Naive thymus-derived CD8-positive, alpha-beta T cell (primary cell): ENCODE data around the gene PXN. TPM values are rescaled to one million over a fixed set of nuclear protein-coding genes. Genes with fewer than 3 reads are reported as not detected.

Experiments used
- ATAC-seq, 2 donors: fragments of 150-1000 bp; cut with Tn5 transposase in 1 of 2; sonication (Bioruptor Pico), chemical (Tn5 transposase) in 1 of 2; 1 replicate in 1 of 2; 2 replicates in 1 of 2; pipeline ENCODE4 v1.10.0; 2021; ENCODE audit warnings: mild to moderate bottlenecking in 2 of 2, moderate library complexity in 2 of 2
- POLR2A ChIA-PET: fragments of 350-600 bp; sonication (Branson Sonifier 250); formaldehyde crosslinking; loops from one replicate; lab custom pipeline; 2021; ENCODE audit warnings: antibody characterized with exemption; lab: Charles Lee
- DNase-seq, 10 donors: peaks; one replicate each; pipeline versions ENCODE4 v3.0.0 to v3.0.0-alpha.2; 2020 to 2022
- H3K27ac Mint-ChIP-seq, 10 donors: one replicate each; pipeline ENCODE4 v1.8.0; 2020 to 2022; ENCODE audit warnings: mild to moderate bottlenecking in 10 of 10, mixed read lengths in 10 of 10, moderate library complexity in 4 of 10, inconsistent platforms in 1 of 10
- H3K27me3 Mint-ChIP-seq, 5 donors: one replicate each; pipeline ENCODE4 v1.8.0; 2021 to 2022; ENCODE audit warnings: mixed read lengths in 5 of 5
- H3K36me3 Mint-ChIP-seq, 3 donors: one replicate each; pipeline ENCODE4 v1.8.0; 2020 to 2022; ENCODE audit warnings: mixed read lengths in 3 of 3, mild to moderate bottlenecking in 2 of 3, inconsistent platforms in 1 of 3
- H3K4me1 Mint-ChIP-seq, 4 donors: one replicate each; pipeline ENCODE4 v1.8.0; 2021 to 2022; ENCODE audit warnings: mixed read lengths in 4 of 4
- H3K4me3 Mint-ChIP-seq, 10 donors: one replicate each; pipeline ENCODE4 v1.8.0; 2020 to 2022; ENCODE audit warnings: mild to moderate bottlenecking in 10 of 10, mixed read lengths in 10 of 10, moderate library complexity in 6 of 10, inconsistent platforms in 1 of 10
- H3K9me3 Mint-ChIP-seq, 9 donors: one replicate each; pipeline ENCODE4 v1.8.0; 2020 to 2022; ENCODE audit warnings: mixed read lengths in 9 of 9, mild to moderate bottlenecking in 3 of 9, inconsistent platforms in 1 of 9, moderate library complexity in 1 of 9
- polyA plus RNA-seq, 3 donors: library from polyadenylated mRNA; unstranded; fragments of 300-500 nt; fragmentation: Illumina TruSeq; gene quantifications; one replicate each; pipeline ENCODE4 v1.2.3, GENCODE V29; 2021
- total RNA-seq, 8 experiments: library from RNA in 2 of 8; stranded (reverse) in 2 of 8; gene quantifications; one replicate each; pipeline ENCODE4 v1.2.3 and lab custom pipeline; 2021 to 2026

PXN gene
- total and polyA plus RNA-seq, 5 experiments from 2014 or later: 64.3 to 96.6 (median 93.9) TPM

DNA sequence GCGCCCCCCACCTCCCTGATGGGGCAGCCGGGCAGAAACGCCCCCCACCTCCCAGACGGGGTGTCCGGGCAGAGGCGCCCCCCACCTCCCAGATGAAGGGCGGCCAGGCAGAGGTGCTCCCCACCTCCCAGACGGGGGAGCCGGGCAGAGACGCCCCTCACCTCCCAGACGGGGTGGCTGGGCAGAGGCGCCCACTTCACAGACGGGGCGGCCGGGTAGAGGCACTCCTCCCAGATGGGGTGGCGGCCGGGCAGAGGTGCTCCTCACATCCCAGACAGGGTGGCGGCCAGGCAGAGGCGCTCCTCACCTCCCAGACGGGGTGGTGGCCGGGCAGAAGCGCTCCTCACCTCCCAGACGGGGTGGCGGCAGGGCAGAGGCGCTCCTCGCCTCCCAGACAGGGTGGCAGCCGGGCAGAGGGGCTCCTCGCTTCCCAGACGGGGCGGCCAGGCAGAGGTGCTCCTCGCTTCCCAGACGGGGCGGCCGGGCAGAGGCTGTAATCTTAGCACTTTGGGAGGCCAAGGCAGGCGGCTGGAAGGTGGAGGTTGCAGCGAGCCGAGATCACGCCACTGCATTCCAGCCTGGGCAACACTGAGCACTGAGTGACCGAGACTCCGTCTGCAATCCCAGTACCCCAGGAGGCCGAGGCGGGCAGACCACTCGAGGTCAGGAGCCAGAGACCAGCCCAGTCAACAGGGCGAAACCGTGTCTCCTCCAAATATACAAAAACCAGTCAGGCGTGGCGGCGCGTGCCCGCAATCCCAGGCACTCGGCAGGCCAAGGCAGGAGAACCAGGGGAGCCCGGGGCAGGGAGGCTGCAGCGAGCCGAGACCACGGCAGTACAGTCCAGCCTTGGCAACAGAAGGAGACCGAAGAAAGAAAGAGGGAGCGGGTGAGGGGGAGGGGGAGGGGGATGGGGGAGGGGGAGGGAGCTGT, 12.9 kb upstream of the PXN start:
- DNase-seq: no peak
- H3K4me3 Mint-ChIP-seq: no peak overlapping the region
- no peaks in the 10 kb centered on the region for H3K27me3 Mint-ChIP-seq
- H3K36me3 Mint-ChIP-seq: no peaks in the 10 kb centered on the region
- no peaks in the 10 kb centered on the region for H3K4me1 Mint-ChIP-seq
- no peaks in the 10 kb centered on the region for H3K9me3 Mint-ChIP-seq
- POLR2A ChIA-PET: no interaction called here
- no peak overlapping the region for H3K27ac Mint-ChIP-seq
- no peak for ATAC-seq

DNA sequence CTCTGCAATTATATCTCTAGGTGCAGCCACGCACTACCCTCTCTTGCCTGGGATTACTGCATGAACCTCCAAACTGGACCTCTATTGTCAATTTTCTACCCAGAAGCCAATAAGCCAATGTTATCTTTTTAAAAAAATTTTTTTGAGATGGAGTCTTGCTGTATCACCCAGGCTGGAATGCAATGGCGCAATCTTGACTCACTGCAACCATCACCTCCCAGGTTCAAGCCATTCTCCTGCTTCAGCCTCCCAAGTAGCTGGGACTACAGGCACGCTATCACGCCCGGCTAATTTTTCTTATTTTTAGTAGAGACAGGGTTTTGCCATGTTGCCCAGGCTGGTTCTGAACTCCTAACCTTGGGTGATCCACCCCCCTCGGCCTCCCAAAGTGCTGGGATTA, 11.2 kb upstream of the PXN start:
- H3K4me1 Mint-ChIP-seq: no peaks in the 10 kb centered on the region
- H3K27me3 Mint-ChIP-seq: no peaks in the 10 kb centered on the region
- ATAC-seq: no peak
- POLR2A ChIA-PET: interaction anchor here (1.2 kb wide), 1 partner anchor 161 kb away, joined by 3 read pairs; no protein-coding TSS in a partner anchor
- H3K36me3 Mint-ChIP-seq: no peaks in the 10 kb centered on the region
- DNase-seq: no peak
- no peaks in the 10 kb centered on the region for H3K9me3 Mint-ChIP-seq
- H3K27ac Mint-ChIP-seq: no peak overlapping the region
- H3K4me3 Mint-ChIP-seq: no peak overlapping the region

DNA sequence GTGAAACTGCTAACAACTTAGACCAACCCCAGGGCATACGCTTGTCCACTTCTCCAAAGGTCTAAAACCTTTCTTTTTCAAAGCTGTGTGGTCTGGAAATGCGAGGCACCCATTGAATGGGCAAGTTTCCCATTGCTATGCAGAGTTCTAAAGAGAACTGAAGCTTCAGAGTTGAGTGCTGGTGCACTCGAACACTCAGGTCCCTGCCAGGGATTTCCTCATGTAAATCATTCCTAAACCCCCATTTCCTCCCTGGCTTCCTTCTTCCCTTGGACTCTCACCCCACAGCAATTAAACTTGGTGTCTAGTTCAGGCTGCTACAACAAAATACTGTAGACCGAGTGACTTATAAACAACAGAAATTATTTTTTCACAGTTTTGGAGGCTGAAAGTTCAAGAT, 2.2 kb upstream of the PXN start:
- POLR2A ChIA-PET: interaction anchor here (1.4 to 9.3 kb wide), 4 partner anchors 23 to 67 kb away, joined by 5 to 211 read pairs (median 5); partner anchors contain the start of genes RNU4-1, RNU4-2 and RPLP0
- ATAC-seq (no peak), DNase-seq (no peak)
- Mint-ChIP-seq H3K9me3 (no peaks in the 10 kb centered on the region), H3K4me3 (no peak overlapping the region), H3K36me3 (no peaks in the 10 kb centered on the region), H3K27ac (no peak overlapping the region), H3K27me3 (peaks cover 0 to 2% (median 0%) of the 10 kb centered on the region in 5 donors), H3K4me1 (peaks cover 12 to 28% (median 23%) of the 10 kb centered on the region in 4 donors)

DNA sequence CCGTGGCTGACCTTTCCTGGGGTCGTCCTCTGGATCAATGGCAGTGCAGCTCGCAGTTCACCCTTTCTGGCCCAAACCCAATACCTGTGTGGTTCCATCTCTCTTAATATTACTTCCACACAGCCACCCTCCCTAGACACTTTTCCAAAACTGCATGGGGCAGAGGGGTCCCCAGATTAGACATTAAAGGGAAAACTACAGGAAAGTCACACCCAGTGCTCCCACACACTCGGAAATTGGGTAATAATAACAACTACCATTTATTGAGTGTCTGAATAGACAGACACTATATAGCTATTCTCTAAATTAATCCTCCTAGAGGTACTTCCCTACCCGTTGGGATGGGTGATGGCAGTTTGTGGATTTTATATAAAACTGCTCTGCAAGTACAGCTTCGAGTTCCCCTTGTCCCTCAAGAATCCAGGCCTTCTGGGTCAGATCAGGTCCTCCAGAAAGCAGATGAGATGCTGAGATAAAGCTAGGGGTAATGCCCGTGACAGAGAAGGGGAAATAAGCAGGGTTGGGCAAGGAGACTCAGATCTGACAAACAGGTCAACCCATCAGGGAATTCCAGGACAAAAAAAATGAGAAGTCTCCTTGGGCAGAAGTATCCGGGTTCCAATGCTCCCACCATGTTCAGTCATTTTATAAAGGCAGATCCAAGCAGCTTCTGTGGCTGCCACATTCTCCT, 795 bp upstream of the PXN start:
- no peak for ATAC-seq
- no peaks in the 10 kb centered on the region for H3K9me3 Mint-ChIP-seq
- peak overlapping the region; percentile 71 to 94 (median 88) for H3K4me3 Mint-ChIP-seq
- peaks cover 0 to 2% (median 0%) of the 10 kb centered on the region in 3 donors for H3K36me3 Mint-ChIP-seq
- H3K4me1 Mint-ChIP-seq: peaks cover 16 to 42% (median 37%) of the 10 kb centered on the region in 4 donors
- peak overlapping the region in 9 of 10 donors; percentile 25 to 94 (median 82) for H3K27ac Mint-ChIP-seq
- POLR2A ChIA-PET: interaction anchor here (1.2 to 9.3 kb wide), 6 partner anchors 16 to 65 kb away, joined by 4 to 211 read pairs (median 90); partner anchors contain the start of genes RNU4-1, RNU4-2, RPLP0 and SIRT4
- peaks cover 0 to 2% (median 0%) of the 10 kb centered on the region in 5 donors for H3K27me3 Mint-ChIP-seq
- no peak for DNase-seq

DNA sequence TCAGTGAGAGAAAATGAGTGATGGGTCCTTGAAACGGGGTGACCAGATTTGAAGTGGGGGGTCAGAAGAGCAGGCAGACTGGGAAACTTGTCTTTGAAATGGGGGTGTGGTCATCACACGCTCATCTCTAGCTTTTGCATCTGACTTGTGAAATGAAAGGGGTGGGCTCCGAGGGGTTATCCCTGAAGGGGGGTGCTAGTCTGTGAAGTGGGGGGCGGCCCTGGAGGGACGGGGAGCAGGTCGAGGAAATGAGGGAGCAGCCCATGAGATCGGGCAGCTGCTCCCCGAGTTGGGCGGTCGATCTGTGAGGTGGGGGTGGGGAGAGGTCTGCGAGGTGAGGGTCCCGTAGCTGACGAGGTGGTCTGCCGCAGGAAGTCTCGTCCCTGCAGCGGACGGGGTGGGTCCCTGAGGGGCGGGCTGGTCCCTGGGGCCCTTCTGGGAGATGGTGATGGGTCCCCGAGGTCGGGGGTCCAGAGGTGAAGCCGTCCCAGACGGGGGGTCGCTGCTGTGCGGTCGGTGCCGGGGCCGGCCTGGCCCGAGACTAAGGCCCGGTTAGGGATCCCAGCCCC, 542 bp downstream of the PXN start:
- Mint-ChIP-seq H3K27ac (peak overlapping the region; percentile 79 to 96 (median 92)), H3K4me3 (peak overlapping the region; percentile 88 to 96 (median 94)), H3K27me3 (peaks cover 0 to 2% (median 0%) of the 10 kb centered on the region in 5 donors), H3K9me3 (no peaks in the 10 kb centered on the region), H3K4me1 (peaks cover 21 to 55% (median 50%) of the 10 kb centered on the region in 4 donors), H3K36me3 (peaks cover 0 to 6% (median 0%) of the 10 kb centered on the region in 3 donors)
- ATAC-seq (peak; percentile 3 to 9), DNase-seq (peak in 2 of 10 donors; percentile 13 to 22)
- POLR2A ChIA-PET: interaction anchor here (0.6 to 9.3 kb wide), 8 partner anchors 9 to 63 kb away, joined by 4 to 211 read pairs (median 59); partner anchors contain the start of genes RNU4-1, RNU4-2, RPLP0 and SIRT4

DNA sequence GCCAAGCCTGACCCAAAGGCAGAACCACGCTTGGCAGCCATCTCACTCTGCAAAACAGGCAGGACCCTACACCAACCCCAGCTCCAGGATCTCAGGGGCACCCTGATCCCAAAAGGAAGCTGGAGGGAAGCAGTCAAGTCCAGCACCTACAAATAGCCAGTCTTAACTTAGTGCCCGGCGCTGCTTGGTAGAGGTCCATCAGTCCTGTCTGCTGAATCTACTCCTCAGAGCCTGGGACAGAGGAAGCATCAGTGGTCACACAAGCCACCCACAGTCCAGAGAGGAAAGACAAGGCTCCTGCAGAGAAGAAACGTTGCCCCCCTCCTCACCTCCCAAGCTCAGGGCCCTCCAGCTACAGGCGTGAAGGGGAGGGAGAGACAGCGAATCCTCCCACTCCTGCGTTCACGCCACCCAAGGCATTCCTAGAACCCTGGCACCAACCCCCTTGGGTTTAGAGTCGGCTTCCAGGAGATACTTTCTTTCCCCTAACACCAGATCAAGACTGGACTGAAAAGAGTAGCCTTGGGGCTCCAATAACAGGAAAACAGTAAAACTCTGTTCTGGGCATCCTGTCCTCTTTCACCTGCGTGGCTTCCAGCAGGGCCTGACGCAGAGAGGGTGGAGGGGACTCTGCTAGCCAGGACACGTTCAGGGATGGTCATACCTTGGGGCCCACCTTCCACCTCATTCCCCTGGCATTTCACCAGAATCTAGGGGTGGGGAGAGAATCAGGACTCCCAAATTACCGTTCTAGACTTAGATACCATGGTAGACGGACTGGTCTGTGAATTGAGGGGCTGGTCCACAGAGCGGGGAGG, 1.2 kb downstream of the PXN start:
- peaks cover 0 to 10% (median 0%) of the 10 kb centered on the region in 3 donors for H3K36me3 Mint-ChIP-seq
- POLR2A ChIA-PET: interaction anchor here (0.6 to 9.3 kb wide), 6 partner anchors 9 to 63 kb away, joined by 4 to 211 read pairs (median 90); partner anchors contain the start of genes RNU4-1, RNU4-2 and RPLP0
- peak overlapping the region; percentile 88 to 96 (median 94) for H3K4me3 Mint-ChIP-seq
- no peaks in the 10 kb centered on the region for H3K9me3 Mint-ChIP-seq
- peak overlapping the region; percentile 79 to 96 (median 92) for H3K27ac Mint-ChIP-seq
- H3K27me3 Mint-ChIP-seq: peaks cover 0 to 2% (median 0%) of the 10 kb centered on the region in 5 donors
- ATAC-seq (peak in 1 of 2 donors; percentile 22), DNase-seq (peak in 1 of 10 donors; percentile 18)
- H3K4me1 Mint-ChIP-seq: peaks cover 25 to 62% (median 57%) of the 10 kb centered on the region in 4 donors

DNA sequence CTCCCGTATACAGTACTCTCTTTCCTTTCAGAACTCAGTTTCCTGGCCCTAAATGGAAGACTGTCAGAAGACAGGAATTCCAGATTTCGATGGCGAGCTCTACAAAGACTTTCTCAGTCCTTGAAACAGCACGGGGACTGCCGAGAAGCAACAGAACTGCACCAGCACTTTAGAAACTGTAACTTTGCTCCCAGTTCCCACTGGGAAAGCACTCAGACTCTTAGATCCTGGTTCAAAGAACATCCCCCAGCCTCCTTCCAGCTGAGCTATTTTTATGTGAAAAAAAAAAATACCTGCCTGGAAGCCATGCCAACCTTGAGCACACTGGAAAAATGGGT, 1.8 kb downstream of the PXN start:
- Mint-ChIP-seq H3K27ac (peak overlapping the region; percentile 79 to 95 (median 92)), H3K36me3 (peaks cover 0 to 10% (median 0%) of the 10 kb centered on the region in 3 donors), H3K4me3 (peak overlapping the region; percentile 88 to 96 (median 94)), H3K9me3 (no peaks in the 10 kb centered on the region), H3K4me1 (peaks cover 26 to 65% (median 59%) of the 10 kb centered on the region in 4 donors), H3K27me3 (peaks cover 0 to 2% (median 0%) of the 10 kb centered on the region in 5 donors)
- DNase-seq (no peak), ATAC-seq (no peak)
- POLR2A ChIA-PET: interaction anchor here (5.1 to 9.3 kb wide), 5 partner anchors 14 to 62 kb away, joined by 42 to 211 read pairs (median 105); partner anchors contain the start of genes RNU4-1, RNU4-2 and RPLP0

DNA sequence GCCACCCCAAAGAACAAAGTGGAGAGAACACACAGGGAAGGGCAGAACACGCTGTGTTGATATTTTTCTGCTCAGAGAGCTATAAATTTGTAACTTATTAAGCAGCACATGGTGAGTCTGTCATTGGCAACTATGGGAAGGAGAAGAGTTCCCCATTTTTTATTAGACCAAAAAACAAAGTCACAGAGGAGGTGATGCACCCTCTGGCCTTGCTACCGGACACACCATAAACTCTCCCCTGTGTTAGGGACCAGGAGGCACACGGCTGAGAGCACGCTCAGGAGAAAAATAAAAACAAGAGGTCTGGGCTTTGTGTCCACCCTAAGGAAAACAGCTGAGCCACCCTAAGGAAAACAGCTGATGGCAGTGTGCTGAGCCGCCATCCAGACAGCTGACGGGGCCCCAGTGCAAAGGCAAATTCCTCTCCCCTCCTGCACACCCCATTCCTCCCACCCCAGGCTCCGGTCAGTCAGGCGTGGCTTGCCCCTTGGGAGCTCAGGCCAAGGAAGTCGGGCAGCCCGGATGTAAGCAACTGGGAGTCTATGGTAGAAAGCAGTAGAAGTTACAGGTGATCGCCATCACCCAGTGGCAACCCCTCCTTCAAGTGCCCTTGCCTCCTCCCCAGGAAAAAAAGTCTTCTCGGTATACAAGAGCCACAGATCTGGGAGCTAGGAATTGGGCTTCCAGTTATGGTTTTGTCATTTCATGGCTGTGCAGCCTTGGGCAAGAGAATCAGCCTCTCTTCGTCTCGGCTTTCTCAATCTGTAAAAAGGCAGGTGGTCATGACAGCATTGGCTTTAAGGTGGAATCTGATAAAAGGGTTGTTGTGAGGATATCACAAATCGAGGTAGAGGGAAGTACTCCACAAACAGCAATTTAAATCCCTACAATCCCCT, 2.4 kb downstream of the PXN start:
- peak overlapping the region; percentile 79 to 95 (median 92) for H3K27ac Mint-ChIP-seq
- POLR2A ChIA-PET: interaction anchor here (0.5 to 9.3 kb wide), 6 partner anchors 13 to 61 kb away, joined by 6 to 211 read pairs (median 90); partner anchors contain the start of genes RNU4-1, RNU4-2 and RPLP0
- ATAC-seq (peak in 1 of 2 donors; percentile 5), DNase-seq (no peak)
- H3K4me3 Mint-ChIP-seq: peak overlapping the region; percentile 88 to 96 (median 94)
- H3K27me3 Mint-ChIP-seq: peaks cover 0 to 2% (median 0%) of the 10 kb centered on the region in 5 donors
- H3K36me3 Mint-ChIP-seq: peaks cover 0 to 10% (median 0%) of the 10 kb centered on the region in 3 donors
- no peaks in the 10 kb centered on the region for H3K9me3 Mint-ChIP-seq
- H3K4me1 Mint-ChIP-seq: peaks cover 30 to 71% (median 65%) of the 10 kb centered on the region in 4 donors

DNA sequence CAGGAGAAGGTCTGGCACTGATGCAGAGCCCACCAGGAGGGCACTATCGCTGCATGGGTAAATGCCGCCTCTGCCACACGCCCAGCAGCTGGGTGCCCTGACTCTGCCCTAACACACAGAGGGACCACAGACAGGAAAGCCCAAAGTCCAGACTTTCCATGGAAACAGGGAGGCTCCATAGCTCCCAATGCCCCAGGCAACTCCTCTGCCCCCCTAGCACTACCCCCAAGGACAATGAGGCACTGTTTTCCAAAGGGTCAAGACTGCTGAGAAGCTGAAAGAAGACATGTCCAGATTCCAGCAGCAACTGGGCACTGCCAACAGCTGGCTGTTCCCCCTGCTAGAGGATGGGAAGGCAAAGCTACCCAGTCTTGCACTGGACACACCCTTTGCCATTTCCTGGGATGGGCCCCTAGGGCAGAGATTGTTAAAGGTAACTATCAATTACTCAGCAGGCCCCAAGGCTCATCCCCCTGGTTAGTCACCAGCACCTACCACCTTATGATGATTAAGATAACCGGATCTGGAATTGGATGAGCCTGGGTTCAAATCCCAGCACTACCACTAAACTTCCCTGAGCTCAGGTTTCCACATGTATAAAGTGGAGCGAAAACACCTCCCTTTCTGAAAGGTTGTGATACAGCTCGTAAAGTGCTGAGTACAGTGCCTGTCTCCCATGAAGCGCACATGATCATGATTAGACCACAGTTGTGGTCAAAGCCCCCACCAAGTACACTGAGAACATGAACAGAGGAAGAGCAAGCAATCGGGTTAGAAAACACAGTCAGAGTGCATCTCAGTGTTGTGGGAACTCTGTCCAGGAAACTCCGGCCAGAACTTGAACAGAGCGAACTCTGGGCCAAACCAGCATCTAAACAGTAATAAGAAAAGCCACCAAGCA, 3.3 kb downstream of the PXN start:
- peak in 5 of 10 donors; percentile 23 to 68 (median 40) for DNase-seq
- peak; percentile 56 to 68 for ATAC-seq
- Mint-ChIP-seq H3K36me3 (peaks cover 0 to 10% (median 1%) of the 10 kb centered on the region in 3 donors), H3K4me3 (peak overlapping the region; percentile 88 to 96 (median 94)), H3K9me3 (no peaks in the 10 kb centered on the region), H3K4me1 (peaks cover 34 to 80% (median 74%) of the 10 kb centered on the region in 4 donors), H3K27ac (peak overlapping the region; percentile 79 to 95 (median 90)), H3K27me3 (peaks cover 0 to 2% (median 0%) of the 10 kb centered on the region in 5 donors)
- POLR2A ChIA-PET: interaction anchor here (0.5 to 9.3 kb wide), 8 partner anchors 12 to 66 kb away, joined by 4 to 211 read pairs (median 59); partner anchors contain the start of genes RNU4-1, RNU4-2 and RPLP0
